ENCODE data around the gene OR14I1.

The OR14I1 gene

GRCh38 chr1:248702714-248703113 is at the start of gene OR14I1:
Gene OR14I1, minus strand, starts transcription at chr1:248702766.
- DNase-seq = no peak

- no peak for DNase-seq
These were observed 49.1 kb upstream of the OR14I1 start for GRCh38 chr1:248751635-248752034.

- DNase-seq = no peak
These were observed 48.6 kb upstream of the OR14I1 start for GRCh38 chr1:248751142-248751541.

- DNase-seq = no peak
These were observed 47.9 kb upstream of the OR14I1 start for GRCh38 chr1:248750496-248750895.

- no peak for DNase-seq
These were observed 45.6 kb upstream of the OR14I1 start for GRCh38 chr1:248748211-248748610.

GRCh38 chr1:248740876-248741275 is 38.3 kb upstream of the OR14I1 start:
- no peak for DNase-seq

- DNase-seq = no peak
These were observed 37.1 kb upstream of the OR14I1 start for GRCh38 chr1:248739572-248740205.

GRCh38 chr1:248737457-248737856 is 34.9 kb upstream of the OR14I1 start:
- no peak for DNase-seq

- no peak for DNase-seq
These were observed 34.4 kb upstream of the OR14I1 start for GRCh38 chr1:248736977-248737376.

- DNase-seq = no peak
These were observed 31.0 kb upstream of the OR14I1 start for GRCh38 chr1:248733566-248733965.

GRCh38 chr1:248730507-248731335 is 28.2 kb upstream of the OR14I1 start:
- DNase-seq = no peak

GRCh38 chr1:248714248-248714647 is 11.7 kb upstream of the OR14I1 start:
- no peak for DNase-seq

- no peak for DNase-seq
These were observed 7.8 kb upstream of the OR14I1 start for GRCh38 chr1:248710305-248710900.

GRCh38 chr1:248704606-248705005 is 2.0 kb upstream of the OR14I1 start:
- DNase-seq = no peak

- DNase-seq = no peak
These were observed 1.1 kb upstream of the OR14I1 start for GRCh38 chr1:248703674-248704073.

- DNase-seq = no peak
These were observed 3.5 kb downstream of the OR14I1 start for GRCh38 chr1:248699099-248699498.

- DNase-seq = no peak
These were observed 4.7 kb downstream of the OR14I1 start for GRCh38 chr1:248697907-248698306.

- DNase-seq = no peak
These were observed 5.8 kb downstream of the OR14I1 start for GRCh38 chr1:248696774-248697173.

- DNase-seq = no peak
These were observed 6.3 kb downstream of the OR14I1 start for GRCh38 chr1:248696261-248696660.

GRCh38 chr1:248695451-248696132 is 7.0 kb downstream of the OR14I1 start:
- DNase-seq = no peak

- DNase-seq = no peak
These were observed 10.9 kb downstream of the OR14I1 start for GRCh38 chr1:248691567-248692155.

- no peak for DNase-seq
These were observed 13.9 kb downstream of the OR14I1 start for GRCh38 chr1:248688527-248689298.

All from NCI-H2081 (cell line).